Gastroesophageal sphincter (tissue), 3 donors: ENCODE measurements around the gene SLC10A3.

Experiments
- POLR2A ChIP-seq, 2 donors: fragments of 450-650 bp; IDR thresholded peaks; one replicate each; pipeline ENCODE4 v1.6.1; 2017; ENCODE audit warnings: antibody characterized with exemption in 2 of 2, mild to moderate bottlenecking in 2 of 2, moderate library complexity in 1 of 2
- TF ChIP-seq, protein P1 (sequence below), 4 experiments: fragments of 200-600 bp in 2 of 4; fragments of 450-650 bp in 2 of 4; sonication (generic) in 1 of 4; IDR thresholded peaks; one replicate each; pipeline ENCODE4 v1.5.1; 2017 to 2019; ENCODE audit warnings: antibody characterized with exemption in 4 of 4, mild to moderate bottlenecking in 2 of 4, moderate library complexity in 2 of 4

DNA sequence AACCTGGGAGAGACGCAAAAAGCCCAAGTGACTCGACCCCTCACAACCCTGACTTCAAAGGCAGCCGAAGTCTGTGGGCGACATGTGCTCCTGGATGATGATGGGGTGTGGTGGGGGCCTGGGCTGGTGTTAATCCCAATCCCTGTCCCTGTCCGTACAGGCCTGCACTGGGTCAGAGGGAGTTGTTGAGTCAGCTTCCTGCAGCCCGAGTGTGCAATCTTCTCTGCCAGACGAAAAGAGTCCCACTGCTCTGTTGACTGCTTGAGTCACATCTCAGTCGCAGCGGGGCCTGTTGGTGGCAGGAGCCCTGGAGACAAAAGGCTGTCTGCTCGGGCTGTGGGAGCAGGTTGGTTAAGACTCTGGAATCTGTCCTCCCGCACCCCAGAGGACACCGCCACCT lies 15.3 kb upstream of the SLC10A3 start:
- TF ChIP-seq POLR2A (IDR thresholded peaks at IDR 0.05) = no peak
- TF ChIP-seq, protein P1, sequence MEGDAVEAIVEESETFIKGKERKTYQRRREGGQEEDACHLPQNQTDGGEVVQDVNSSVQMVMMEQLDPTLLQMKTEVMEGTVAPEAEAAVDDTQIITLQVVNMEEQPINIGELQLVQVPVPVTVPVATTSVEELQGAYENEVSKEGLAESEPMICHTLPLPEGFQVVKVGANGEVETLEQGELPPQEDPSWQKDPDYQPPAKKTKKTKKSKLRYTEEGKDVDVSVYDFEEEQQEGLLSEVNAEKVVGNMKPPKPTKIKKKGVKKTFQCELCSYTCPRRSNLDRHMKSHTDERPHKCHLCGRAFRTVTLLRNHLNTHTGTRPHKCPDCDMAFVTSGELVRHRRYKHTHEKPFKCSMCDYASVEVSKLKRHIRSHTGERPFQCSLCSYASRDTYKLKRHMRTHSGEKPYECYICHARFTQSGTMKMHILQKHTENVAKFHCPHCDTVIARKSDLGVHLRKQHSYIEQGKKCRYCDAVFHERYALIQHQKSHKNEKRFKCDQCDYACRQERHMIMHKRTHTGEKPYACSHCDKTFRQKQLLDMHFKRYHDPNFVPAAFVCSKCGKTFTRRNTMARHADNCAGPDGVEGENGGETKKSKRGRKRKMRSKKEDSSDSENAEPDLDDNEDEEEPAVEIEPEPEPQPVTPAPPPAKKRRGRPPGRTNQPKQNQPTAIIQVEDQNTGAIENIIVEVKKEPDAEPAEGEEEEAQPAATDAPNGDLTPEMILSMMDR (IDR thresholded peaks at IDR 0.05) = no peak
